ENCODE measurements around the gene SH3YL1.

The SH3YL1 gene

DNA sequence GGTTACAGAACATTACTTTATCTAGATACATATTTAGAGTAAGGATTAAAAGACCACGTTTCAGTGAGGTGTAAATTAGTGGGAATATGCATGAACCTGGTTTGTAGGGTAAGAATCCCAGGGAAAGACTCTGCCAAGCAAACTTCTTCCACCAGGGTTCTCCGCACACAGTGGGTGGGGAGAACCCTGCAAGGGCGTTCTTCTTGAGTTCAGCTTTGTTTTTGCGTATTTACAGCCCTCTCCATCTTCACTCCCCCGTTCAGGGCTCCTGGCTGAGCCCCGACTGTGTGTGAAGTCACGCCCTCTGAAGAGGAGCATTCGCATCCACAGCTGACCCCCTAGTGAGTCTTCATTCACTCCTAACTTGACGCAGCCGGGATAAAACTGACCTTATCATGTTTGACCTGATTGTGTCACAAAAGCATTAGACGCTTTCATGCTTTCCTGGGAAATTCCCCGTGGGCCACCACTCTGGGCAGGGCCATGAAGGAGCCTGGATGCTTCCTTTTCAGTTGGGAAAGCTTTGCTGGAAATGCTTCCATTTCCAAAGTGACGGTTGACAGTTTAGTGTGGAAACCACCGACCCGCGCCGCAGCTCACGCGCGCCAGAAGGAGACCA lies 23.1 kb upstream of the SH3YL1 start:
- no peak for TF ChIP-seq ZFX (IDR thresholded peaks at IDR 0.05)
- TF ChIP-seq, protein P1, sequence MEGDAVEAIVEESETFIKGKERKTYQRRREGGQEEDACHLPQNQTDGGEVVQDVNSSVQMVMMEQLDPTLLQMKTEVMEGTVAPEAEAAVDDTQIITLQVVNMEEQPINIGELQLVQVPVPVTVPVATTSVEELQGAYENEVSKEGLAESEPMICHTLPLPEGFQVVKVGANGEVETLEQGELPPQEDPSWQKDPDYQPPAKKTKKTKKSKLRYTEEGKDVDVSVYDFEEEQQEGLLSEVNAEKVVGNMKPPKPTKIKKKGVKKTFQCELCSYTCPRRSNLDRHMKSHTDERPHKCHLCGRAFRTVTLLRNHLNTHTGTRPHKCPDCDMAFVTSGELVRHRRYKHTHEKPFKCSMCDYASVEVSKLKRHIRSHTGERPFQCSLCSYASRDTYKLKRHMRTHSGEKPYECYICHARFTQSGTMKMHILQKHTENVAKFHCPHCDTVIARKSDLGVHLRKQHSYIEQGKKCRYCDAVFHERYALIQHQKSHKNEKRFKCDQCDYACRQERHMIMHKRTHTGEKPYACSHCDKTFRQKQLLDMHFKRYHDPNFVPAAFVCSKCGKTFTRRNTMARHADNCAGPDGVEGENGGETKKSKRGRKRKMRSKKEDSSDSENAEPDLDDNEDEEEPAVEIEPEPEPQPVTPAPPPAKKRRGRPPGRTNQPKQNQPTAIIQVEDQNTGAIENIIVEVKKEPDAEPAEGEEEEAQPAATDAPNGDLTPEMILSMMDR (conservative IDR thresholded peaks at IDR 0.05) = no peak

DNA sequence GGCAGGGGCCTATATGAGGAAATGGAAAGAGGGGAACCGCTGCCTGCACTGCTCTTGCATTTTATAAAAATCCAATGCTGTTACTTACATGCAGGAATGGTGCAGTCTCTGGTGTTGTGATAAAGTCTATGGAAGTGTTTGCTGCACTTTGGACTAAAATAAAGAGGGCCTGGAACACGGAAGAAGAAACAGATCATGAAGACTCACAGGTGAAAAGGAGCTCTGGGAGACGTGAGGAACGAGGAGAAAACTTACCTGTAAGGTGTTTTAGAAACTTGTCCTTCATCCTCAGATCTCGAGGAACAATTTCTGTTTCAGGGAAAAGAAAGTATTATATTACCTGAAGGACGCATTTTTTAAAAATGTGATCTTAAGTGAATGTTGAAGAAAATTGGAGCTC lies 22.2 kb upstream of the SH3YL1 start:
- TF ChIP-seq, protein P1 (conservative IDR thresholded peaks at IDR 0.05) = no peak
- no peak for TF ChIP-seq ZFX (IDR thresholded peaks at IDR 0.05)
- no peak overlapping the region for H3K27ac ChIP-seq

More for the DNA sequence above, 23.1 kb upstream of the SH3YL1 start:
- no peak overlapping the region for H3K27ac ChIP-seq

DNA sequence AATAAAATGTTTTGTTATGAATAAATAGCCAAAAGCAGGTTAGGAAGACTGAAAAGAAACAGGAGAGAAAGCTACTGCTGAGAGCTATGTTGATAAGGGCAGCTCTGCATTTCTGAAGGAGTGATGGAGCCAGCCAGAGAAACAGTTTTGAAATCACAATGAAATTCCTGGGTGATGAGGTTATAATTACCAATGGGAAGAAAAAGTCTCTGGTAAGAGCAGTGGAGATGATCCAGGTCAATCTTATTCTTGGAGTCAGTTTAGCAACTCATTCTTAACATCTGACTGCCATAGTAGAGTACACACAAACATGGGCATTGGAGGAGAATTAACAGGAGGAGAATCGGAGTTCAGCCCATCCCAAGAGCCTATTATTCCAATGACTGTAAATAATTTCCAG lies 21.7 kb upstream of the SH3YL1 start:
- TF ChIP-seq, protein P1 (conservative IDR thresholded peaks at IDR 0.05) = no peak
- no peak for TF ChIP-seq ZFX (IDR thresholded peaks at IDR 0.05)
- H3K27ac ChIP-seq = no peak overlapping the region

DNA sequence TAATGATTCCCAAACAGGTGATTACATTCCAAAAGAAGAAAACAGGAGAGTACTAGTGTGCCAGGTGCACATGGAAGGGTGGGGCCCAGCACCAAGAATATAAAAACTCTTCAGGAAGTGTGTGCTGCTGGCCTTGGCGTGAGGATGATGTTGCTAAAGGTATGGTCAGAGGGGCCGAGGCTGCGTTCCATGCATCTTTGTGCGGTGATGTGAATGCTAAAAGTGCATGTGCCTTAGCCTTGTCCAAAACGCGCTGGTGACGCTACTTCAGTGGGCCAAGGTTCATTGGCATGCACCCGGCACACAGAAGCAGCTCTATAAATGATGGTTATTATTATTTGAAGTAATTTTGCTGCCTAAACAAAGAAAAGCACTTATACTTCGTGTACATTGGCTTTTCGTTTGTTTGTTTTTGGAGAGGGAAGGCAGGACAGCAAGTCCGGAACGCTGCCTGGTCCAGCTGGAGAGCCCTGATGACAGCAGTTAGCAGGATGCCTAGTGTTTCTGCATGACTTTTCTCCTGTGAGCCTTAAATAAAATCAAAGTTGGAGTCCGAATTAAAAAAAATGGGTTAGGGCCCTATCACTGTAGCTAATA lies 21.2 kb upstream of the SH3YL1 start:
- TF ChIP-seq ZFX (IDR thresholded peaks at IDR 0.05) = no peak
- TF ChIP-seq, protein P1 (conservative IDR thresholded peaks at IDR 0.05) = no peak
- peak overlapping the region; percentile 53 for H3K27ac ChIP-seq

DNA sequence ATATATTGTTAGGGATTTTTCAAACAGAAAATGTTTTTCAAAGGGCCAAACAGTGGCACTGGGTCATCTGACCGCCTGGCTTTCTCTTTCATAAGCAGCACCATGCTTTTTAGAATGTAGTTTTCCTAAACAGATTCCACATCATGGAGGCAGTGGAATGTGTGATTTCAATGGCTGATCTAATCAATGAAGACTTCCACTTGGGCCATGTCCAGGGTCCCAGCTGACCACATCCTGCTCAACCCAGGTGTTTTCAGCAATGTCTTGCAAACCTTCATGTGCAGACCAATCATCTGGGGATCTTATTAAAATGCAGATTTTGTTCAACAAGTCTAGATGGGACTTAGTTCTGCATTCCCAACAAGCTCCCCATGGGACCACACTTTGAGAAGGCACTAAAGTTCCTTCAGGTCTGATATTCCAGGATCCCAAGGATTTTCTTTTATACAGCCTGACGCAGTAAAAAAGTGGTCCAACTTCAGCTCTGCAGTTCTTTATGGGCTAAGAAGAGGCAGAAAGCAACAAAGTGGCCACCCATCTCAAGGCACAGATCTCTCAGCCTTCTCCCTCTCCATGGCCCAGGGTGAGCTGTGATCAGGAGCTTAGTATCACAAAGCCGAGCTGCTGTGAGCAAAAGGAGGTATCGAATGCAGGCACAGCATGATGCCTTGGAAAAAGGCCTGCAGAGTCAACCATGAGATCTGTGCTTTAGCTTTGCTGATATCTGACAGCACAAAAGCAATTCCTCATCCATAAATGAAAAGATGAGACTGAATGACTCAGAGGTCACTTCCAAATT lies 20.4 kb upstream of the SH3YL1 start:
- TF ChIP-seq, protein P1 (conservative IDR thresholded peaks at IDR 0.05) = no peak
- TF ChIP-seq ZFX (IDR thresholded peaks at IDR 0.05) = no peak
- H3K27ac ChIP-seq = peak overlapping the region; percentile 53

DNA sequence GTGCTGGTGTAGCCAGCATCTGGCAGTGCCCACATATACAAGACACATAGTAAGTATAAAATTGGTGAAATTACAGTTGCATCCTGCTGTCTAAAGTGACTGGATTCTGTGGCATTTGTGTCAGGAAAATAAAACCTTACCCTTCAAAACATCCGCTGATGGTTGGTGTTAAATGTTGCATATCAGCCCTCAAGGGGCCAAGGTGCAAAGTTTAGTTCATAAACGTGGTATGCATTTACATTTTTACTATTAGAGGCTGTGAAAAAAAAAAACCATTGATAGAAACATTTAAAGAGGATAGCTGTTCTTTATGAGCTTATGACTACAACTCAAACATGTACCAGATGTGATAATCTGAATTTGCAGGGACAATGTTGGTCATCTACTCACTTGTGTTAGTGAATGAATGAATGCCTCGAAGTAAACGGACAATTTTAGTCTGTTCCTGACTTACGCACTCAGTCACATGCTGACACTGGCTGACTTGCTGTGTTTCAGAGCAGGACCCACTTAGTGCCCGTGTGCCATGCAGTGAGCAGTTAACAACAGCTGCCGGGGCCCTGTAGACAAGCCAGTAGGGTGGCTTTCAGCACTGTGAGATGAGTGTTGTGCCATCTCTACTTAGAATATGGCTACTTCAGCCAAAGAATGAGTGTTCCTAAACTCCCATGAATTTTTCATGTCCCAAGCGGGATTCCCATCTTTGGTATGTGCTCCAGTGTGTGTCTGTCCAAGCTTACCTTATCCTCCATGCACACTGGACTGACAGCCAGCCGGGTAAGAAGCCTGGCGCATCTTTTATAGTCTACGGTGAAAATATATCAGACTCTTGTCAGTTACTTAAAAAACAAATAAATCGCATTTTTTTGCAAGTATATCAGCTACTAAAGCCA lies 18.8 kb upstream of the SH3YL1 start:
- no peak overlapping the region for H3K27ac ChIP-seq
- TF ChIP-seq, protein P1 (conservative IDR thresholded peaks at IDR 0.05) = no peak
- TF ChIP-seq ZFX (IDR thresholded peaks at IDR 0.05) = no peak

Data from C4-2B (cell line).